Loucy (cell line): ENCODE measurements around the gene DDB1.

Experiments
- H2AFZ ChIP-seq: fragments of 200-600 bp; sonication (generic); 2 replicates; pipeline ENCODE4 v1.6.0; 2016; ENCODE audit warnings: antibody characterized with exemption, mild to moderate bottlenecking, low read length, moderate library complexity
- H3F3A ChIP-seq: fragments of 200-600 bp; 2 replicates; pipeline ENCODE4 v1.6.0; 2016; ENCODE audit warnings: antibody characterized with exemption, low read depth, mild to moderate bottlenecking
- H3K27me3 ChIP-seq: fragments of 200-600 bp; sonication (generic); 2 replicates; pipeline ENCODE4 v1.6.1; 2014; ENCODE audit warnings: low read length, mild to moderate bottlenecking; ENCODE audit not compliant: insufficient read depth, poor library complexity, severe bottlenecking
- H3K36me3 ChIP-seq: fragments of 200-600 bp; sonication (generic); 2 replicates; pipeline ENCODE4 v1.6.1; 2016; ENCODE audit warnings: low read length; ENCODE audit not compliant: insufficient read depth
- H3K4me1 ChIP-seq: fragments of 200-600 bp; sonication (generic); 2 replicates; pipeline ENCODE4 v1.5.1; 2014; ENCODE audit warnings: low read length, mild to moderate bottlenecking; ENCODE audit not compliant: insufficient read depth, poor library complexity, severe bottlenecking
- H3K4me2 ChIP-seq: fragments of 200-600 bp; sonication (generic); 2 replicates; pipeline ENCODE4 v1.6.0; 2014; ENCODE audit warnings: antibody characterized with exemption, low read length, low read depth, mild to moderate bottlenecking; ENCODE audit not compliant: poor library complexity, severe bottlenecking
- H3K4me3 ChIP-seq: fragments of 200-600 bp; sonication (generic); 2 replicates; pipeline ENCODE4 v1.5.1; 2014; ENCODE audit warnings: low read length, mild to moderate bottlenecking, mixed read lengths; ENCODE audit not compliant: poor library complexity, severe bottlenecking
- H3K79me2 ChIP-seq: fragments of 200-600 bp; sonication (generic); 2 replicates; pipeline ENCODE4 v1.6.1; 2014; ENCODE audit warnings: low read length; ENCODE audit not compliant: insufficient read depth
- H3K9ac ChIP-seq: fragments of 200-600 bp; sonication (generic); 2 replicates; pipeline ENCODE4 v1.6.0; 2014; ENCODE audit warnings: mild to moderate bottlenecking, low read depth, low read length, moderate library complexity; ENCODE audit not compliant: poor library complexity, severe bottlenecking
- H3K9me2 ChIP-seq: fragments of 200-600 bp; sonication (generic); replicated peaks from 2 replicates; pipeline ENCODE4 v1.6.1; 2016; ENCODE audit warnings: low read depth, low read length, mixed read lengths
- H3K9me3 ChIP-seq: fragments of 200-600 bp; sonication (generic); 2 replicates; pipeline ENCODE4 v1.6.1; 2014; ENCODE audit warnings: mild to moderate bottlenecking, antibody characterized with exemption, low read length, low read depth; ENCODE audit not compliant: insufficient read depth
- H4K20me1 ChIP-seq: fragments of 200-600 bp; sonication (generic); 2 replicates; pipeline ENCODE4 v1.6.0; 2014; ENCODE audit warnings: antibody characterized with exemption, low read length, mild to moderate bottlenecking; ENCODE audit not compliant: insufficient read depth, poor library complexity, severe bottlenecking
- CTCF ChIP-seq: fragments of 200-600 bp; sonication (generic); conservative IDR thresholded peaks from 2 replicates; pipeline ENCODE4 v1.5.1; 2014; ENCODE audit warnings: mild to moderate bottlenecking, antibody characterized with exemption, low read length
- EZH2phosphoT487 ChIP-seq: fragments of 200-600 bp; IDR thresholded peaks from 2 replicates; pipeline ENCODE4 v1.6.1; 2018; ENCODE audit warnings: antibody characterized with exemption, mild to moderate bottlenecking, moderate library complexity, borderline replicate concordance

The DDB1 gene

GRCh38 chr11:61342207-61342803 lies 9.4 kb upstream of the DDB1 start:
- Histone ChIP-seq H3K9me3 (no peaks in the 10 kb centered on the region), H2AFZ (no peak overlapping the region), H3K79me2 (no peaks in the 10 kb centered on the region), H3K36me3 (no peaks in the 10 kb centered on the region), H3K4me3 (no peak overlapping the region), H3K9ac (no peak overlapping the region), H3K4me1 (peaks cover 11% of the 10 kb centered on the region), H4K20me1 (no peaks in the 10 kb centered on the region), H3K9me2 (no peaks in the 10 kb centered on the region), H3F3A (no peaks in the 10 kb centered on the region), H3K4me2 (no peak overlapping the region), H3K27me3 (no peaks in the 10 kb centered on the region)
- no peak for TF ChIP-seq CTCF

GRCh38 chr11:61341706-61342105 lies 8.8 kb upstream of the DDB1 start:
- H3K9me3 ChIP-seq, result no peaks in the 10 kb centered on the region
- TF ChIP-seq EZH2phosphoT487 (no peak), CTCF (no peak)
- H3K9me2 ChIP-seq, result no peaks in the 10 kb centered on the region
- H3K4me3 ChIP-seq, result no peak overlapping the region
- H3K9ac ChIP-seq, result no peak overlapping the region
- H3K27me3 ChIP-seq, result no peaks in the 10 kb centered on the region
- H3K4me2 ChIP-seq, result no peak overlapping the region
- no peaks in the 10 kb centered on the region for H3K79me2 ChIP-seq
- no peak overlapping the region for H2AFZ ChIP-seq
- H3K36me3 ChIP-seq, result no peaks in the 10 kb centered on the region
- no peaks in the 10 kb centered on the region for H4K20me1 ChIP-seq
- H3F3A ChIP-seq, result no peaks in the 10 kb centered on the region
- H3K4me1 ChIP-seq, result peaks cover 10% of the 10 kb centered on the region

- H3K9ac ChIP-seq, result no peak overlapping the region
- no peaks in the 10 kb centered on the region for H3K9me3 ChIP-seq
- TF ChIP-seq CTCF, result no peak
- TF ChIP-seq EZH2phosphoT487, result no peak
- no peaks in the 10 kb centered on the region for H3K79me2 ChIP-seq
- H3K4me1 ChIP-seq, result peaks cover 8% of the 10 kb centered on the region
- H4K20me1 ChIP-seq, result no peaks in the 10 kb centered on the region
- H3K36me3 ChIP-seq, result no peaks in the 10 kb centered on the region
- no peak overlapping the region for H2AFZ ChIP-seq
- H3K27me3 ChIP-seq, result no peaks in the 10 kb centered on the region
- no peak overlapping the region for H3K4me3 ChIP-seq
- no peaks in the 10 kb centered on the region for H3K9me2 ChIP-seq
- no peaks in the 10 kb centered on the region for H3F3A ChIP-seq
- H3K4me2 ChIP-seq, result no peak overlapping the region
Measured at GRCh38 chr11:61340979-61341378, 8.1 kb upstream of the DDB1 start.
